HEK293 (cell line): Measurements from ENCODE around the gene CAPZB.

ENCODE experiments used
- ZNF335 ChIP-seq: fragments of 450-650 bp; formaldehyde crosslinking; conservative IDR thresholded peaks from 2 replicates; pipeline ENCODE4 v1.5.1; 2016; ENCODE audit warnings: missing biosample characterization, missing genetic modification characterization
- TF ChIP-seq, protein P1 (sequence below): fragments of 450-650 bp; formaldehyde crosslinking; IDR thresholded peaks from 2 replicates; pipeline ENCODE4 v1.5.1; 2016; ENCODE audit warnings: missing biosample characterization, missing genetic modification characterization

DNA sequence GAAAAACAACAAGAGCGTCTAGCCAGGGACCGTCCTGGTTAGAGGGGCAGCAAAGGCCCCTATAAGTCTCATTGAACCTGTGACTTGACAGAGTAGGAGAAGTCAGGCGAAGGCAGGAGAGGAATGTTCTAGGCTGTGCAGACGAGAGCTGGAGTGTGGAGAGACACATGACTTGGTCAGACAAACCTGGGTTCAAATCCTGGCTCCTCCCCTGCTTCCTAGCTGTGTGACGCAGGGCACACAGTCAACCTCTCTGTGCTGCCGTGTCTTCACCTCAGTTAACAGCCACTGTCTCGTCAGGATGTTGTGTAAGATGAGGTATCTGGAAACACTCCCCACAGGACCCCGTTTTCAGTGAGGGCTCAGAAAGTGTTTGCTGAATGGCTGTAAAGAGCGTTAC lies 157.6 kb downstream of the CAPZB start:
- TF ChIP-seq, protein P1, sequence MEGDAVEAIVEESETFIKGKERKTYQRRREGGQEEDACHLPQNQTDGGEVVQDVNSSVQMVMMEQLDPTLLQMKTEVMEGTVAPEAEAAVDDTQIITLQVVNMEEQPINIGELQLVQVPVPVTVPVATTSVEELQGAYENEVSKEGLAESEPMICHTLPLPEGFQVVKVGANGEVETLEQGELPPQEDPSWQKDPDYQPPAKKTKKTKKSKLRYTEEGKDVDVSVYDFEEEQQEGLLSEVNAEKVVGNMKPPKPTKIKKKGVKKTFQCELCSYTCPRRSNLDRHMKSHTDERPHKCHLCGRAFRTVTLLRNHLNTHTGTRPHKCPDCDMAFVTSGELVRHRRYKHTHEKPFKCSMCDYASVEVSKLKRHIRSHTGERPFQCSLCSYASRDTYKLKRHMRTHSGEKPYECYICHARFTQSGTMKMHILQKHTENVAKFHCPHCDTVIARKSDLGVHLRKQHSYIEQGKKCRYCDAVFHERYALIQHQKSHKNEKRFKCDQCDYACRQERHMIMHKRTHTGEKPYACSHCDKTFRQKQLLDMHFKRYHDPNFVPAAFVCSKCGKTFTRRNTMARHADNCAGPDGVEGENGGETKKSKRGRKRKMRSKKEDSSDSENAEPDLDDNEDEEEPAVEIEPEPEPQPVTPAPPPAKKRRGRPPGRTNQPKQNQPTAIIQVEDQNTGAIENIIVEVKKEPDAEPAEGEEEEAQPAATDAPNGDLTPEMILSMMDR (tag by site-specific recombination): no peak
- TF ChIP-seq ZNF335 (tag by site-specific recombination): no peak
